Lower leg skin (tissue), 4 donors: ENCODE data around the gene TTYH2. TPM values are rescaled to one million over a fixed set of nuclear protein-coding genes. Genes with fewer than 3 reads are reported as not detected.

Experiments used
- DNase-seq, 2 donors: peaks; one replicate each; pipeline ENCODE4 v3.0.0-alpha.2; 2019; ENCODE audit warnings: low spot score in 2 of 2
- H3K4me3 ChIP-seq: fragments of 200-600 bp; sonication (generic); 2 replicates; pipeline ENCODE4 v1.5.1; 2017; ENCODE audit warnings: mild to moderate bottlenecking, low read depth; ENCODE audit not compliant: poor library complexity, severe bottlenecking
- POLR2A ChIP-seq, 2 donors: fragments of 450-650 bp; IDR thresholded peaks; one replicate each; pipeline ENCODE4 v1.6.1; 2016 to 2017; ENCODE audit warnings: antibody characterized with exemption in 2 of 2, mild to moderate bottlenecking in 1 of 2, moderate library complexity in 1 of 2
- WGBS, 2 donors: methylation state at CpG; one replicate each; pipeline ENCODE4 v1.1.5; 2018; 5-methylcytosine and 5-hydroxymethylcytosine counted together
- intact Hi-C: fragments of 100-400 bp; cut with DNase I; formaldehyde crosslinking; loops from one replicate; pipeline ENCODE4 v1.15.0; 2023; ENCODE audit warnings: low total_unique reads
- total RNA-seq, 4 donors: library from RNA; depleted of rRNA; stranded (reverse); fragments of >200 nt; gene quantifications; one replicate each; pipeline ENCODE4 v1.1.0, GENCODE V29; 2016
- TF ChIP-seq, protein P1 (sequence below), 3 donors: fragments of 450-650 bp; IDR thresholded peaks; one replicate each; pipeline ENCODE4 v1.5.1; 2016; ENCODE audit warnings: antibody characterized with exemption in 3 of 3, mild to moderate bottlenecking in 3 of 3, moderate library complexity in 2 of 3

The TTYH2 gene
- total RNA-seq, 4 donors from 2014 or later = 4.3 to 12.7 (median 8.6) TPM

DNA sequence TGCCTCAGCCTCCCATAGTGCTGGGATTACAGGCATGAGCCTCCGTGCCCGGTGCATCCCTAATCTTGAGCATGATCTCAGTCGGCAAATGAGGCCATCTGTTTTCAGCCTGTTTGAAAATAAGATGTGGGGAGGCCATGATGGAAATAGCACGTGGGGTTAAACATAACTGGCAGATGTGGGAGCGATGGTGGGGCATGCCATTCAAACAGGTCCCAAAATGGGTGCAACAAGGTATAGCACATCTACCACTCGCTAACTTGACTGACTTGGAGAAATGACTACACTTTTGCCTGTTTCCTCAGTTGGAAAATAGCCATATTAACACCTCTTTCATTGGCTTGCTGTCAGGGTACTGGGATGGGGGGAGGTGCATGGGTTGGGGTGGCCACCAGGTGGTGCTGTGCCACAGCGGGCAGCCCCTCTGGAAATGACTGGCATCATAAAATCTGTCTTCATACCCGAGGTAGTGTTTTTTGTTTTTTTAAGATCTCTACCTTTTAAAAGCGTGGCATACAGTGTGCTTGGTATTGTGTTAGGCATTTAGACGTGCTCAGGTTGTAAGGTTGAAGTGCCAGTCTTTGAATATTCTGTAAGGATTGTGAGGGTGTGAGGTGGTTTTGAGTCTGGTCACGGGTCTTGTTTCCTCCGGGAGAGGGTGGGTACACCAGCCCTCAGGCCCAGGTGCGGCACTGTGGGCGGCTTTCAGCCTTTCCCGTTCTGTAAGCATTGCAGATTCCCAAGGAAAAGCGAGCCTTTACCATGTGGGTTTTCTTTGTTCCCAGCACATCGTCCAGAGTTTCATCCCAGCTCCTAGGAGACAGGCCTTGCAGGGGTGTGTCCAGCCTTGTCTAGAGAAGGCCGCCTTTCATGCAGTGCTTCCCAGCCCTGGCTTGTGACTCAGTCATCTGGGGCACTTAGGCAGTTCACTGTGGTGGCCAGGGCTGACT is 2.9 kb upstream of the TTYH2 start:
- 35 to 39% methylated on average over 17 to 18 of the region's 18 CpGs for WGBS, 2 donors
- intact Hi-C loops = loop anchor here (10.0 kb wide), 1 partner anchor 154 kb away; the partner anchor contains the start of genes BTBD17 and GPR142

DNA sequence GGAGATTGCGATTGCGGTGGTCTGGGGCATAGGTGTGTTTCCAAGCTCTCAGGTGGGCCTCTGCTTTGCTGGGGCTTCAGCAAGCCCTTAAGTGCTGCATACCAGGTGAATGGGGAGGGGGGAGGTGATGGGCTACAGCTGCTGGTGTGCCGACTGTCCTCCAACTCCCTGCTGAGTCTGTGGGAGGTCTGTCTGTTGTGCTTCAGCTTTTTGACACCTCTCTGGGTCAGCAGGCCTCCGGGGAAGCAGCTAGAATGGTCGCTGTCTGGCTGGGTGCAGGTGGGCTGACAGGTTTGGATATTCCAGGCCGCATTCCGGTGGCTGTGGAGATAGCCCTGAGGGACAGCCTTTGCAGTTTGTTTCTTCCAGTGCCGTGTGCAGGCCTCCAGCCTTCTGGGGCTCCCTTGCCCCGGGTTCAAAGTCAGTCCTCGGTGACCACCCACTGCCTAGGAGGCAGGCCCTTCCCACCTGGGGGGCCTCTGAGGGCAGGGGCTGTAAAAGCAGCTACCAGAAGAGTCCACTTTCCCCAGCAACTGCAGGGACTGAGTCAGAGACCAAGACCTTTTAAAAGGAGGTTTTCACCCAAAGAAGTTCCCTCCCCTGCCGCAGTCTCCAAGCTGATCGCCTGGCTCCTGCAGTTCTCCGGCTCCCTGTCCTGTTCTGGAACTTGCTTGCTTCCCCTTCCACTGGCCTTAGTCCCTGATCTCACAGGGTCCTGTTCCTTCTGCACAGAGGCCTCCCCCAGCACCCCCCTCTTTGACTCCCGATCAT is 2.0 kb upstream of the TTYH2 start:
- 54 to 56% methylated on average over 12 of the region's 14 CpGs for WGBS, 2 donors
- intact Hi-C loops = loop anchor here (10.0 kb wide), 1 partner anchor 153 kb away; the partner anchor contains the start of genes BTBD17 and GPR142
- DNase-seq = no peak
- TF ChIP-seq, protein P1, sequence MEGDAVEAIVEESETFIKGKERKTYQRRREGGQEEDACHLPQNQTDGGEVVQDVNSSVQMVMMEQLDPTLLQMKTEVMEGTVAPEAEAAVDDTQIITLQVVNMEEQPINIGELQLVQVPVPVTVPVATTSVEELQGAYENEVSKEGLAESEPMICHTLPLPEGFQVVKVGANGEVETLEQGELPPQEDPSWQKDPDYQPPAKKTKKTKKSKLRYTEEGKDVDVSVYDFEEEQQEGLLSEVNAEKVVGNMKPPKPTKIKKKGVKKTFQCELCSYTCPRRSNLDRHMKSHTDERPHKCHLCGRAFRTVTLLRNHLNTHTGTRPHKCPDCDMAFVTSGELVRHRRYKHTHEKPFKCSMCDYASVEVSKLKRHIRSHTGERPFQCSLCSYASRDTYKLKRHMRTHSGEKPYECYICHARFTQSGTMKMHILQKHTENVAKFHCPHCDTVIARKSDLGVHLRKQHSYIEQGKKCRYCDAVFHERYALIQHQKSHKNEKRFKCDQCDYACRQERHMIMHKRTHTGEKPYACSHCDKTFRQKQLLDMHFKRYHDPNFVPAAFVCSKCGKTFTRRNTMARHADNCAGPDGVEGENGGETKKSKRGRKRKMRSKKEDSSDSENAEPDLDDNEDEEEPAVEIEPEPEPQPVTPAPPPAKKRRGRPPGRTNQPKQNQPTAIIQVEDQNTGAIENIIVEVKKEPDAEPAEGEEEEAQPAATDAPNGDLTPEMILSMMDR (IDR thresholded peaks at IDR 0.05) = no peak
- TF ChIP-seq POLR2A (IDR thresholded peaks at IDR 0.05) = no peak
- H3K4me3 ChIP-seq = no peak overlapping the region

More for the DNA sequence above, 2.9 kb upstream of the TTYH2 start:
- DNase-seq = no peak
- H3K4me3 ChIP-seq = no peak overlapping the region
- TF ChIP-seq POLR2A (IDR thresholded peaks at IDR 0.05) = no peak
- TF ChIP-seq, protein P1 (IDR thresholded peaks at IDR 0.05) = peak in 1 of 3 donors; percentile 52

DNA sequence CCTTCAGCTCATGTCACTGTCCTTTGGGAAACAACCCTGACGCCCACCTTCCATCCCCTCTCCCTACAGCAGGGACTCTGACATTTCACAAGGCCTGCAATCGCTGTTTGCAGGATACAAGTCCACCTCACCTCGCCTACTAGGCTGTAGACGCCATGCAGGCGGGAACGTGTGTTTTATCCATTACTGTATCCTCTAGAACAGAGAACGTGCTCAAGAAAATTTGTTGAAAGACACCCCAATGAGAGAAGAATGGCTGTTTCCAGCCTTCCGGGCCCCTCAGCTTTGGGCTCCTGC is 1.5 kb upstream of the TTYH2 start:
- DNase-seq = no peak
- peak overlapping the region; percentile 42 for H3K4me3 ChIP-seq
- TF ChIP-seq, protein P1 (IDR thresholded peaks at IDR 0.05) = no peak
- no peak for TF ChIP-seq POLR2A (IDR thresholded peaks at IDR 0.05)
- 41 to 42% methylated on average over 8 of the region's 8 CpGs for WGBS, 2 donors
- intact Hi-C loops = loop anchor here (10.0 kb wide), 1 partner anchor 153 kb away; the partner anchor contains the start of genes BTBD17 and GPR142

DNA sequence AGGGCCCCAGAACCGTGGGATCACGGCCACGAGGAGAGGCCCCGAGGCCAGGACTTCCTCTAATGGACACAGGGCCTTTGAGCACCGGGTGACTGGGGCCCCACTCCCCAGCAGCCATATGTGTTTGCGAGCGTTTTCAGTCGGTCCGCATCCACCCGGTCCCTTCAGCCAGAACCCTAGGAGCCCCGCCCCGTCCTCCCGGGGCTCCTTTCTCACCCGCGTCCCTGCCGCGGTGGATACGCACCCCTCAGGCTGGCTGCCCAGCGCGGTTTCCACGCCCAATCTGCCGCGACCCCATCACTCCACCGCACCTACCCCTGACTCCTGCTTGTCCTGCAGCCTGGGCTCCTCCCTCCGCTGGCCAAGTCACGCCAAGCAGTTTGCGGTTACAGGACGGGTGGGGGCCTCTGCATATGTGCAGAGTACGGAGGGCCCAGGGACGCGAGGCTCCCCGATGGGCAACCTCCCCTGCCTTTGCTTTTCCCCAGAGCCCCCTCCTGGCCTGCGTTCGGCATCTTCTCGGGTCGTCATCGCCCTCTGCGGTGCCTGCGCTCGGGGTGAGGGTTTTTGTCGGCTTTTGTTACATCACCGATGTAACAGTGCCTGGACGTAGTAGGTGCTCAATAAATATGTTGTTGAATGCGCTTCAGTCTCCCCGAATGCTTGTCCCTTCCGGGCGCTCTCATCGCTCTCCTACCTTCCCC is 1.0 kb upstream of the TTYH2 start:
- peak overlapping the region; percentile 42 for H3K4me3 ChIP-seq
- TF ChIP-seq, protein P1 (IDR thresholded peaks at IDR 0.05) = no peak
- TF ChIP-seq POLR2A (IDR thresholded peaks at IDR 0.05) = no peak
- intact Hi-C loops = loop anchor here (10.0 kb wide), 1 partner anchor 152 kb away; the partner anchor contains the start of genes BTBD17 and GPR142
- WGBS, 2 donors = 0 to 2% methylated on average over 47 to 48 of the region's 48 CpGs
- DNase-seq = no peak

DNA sequence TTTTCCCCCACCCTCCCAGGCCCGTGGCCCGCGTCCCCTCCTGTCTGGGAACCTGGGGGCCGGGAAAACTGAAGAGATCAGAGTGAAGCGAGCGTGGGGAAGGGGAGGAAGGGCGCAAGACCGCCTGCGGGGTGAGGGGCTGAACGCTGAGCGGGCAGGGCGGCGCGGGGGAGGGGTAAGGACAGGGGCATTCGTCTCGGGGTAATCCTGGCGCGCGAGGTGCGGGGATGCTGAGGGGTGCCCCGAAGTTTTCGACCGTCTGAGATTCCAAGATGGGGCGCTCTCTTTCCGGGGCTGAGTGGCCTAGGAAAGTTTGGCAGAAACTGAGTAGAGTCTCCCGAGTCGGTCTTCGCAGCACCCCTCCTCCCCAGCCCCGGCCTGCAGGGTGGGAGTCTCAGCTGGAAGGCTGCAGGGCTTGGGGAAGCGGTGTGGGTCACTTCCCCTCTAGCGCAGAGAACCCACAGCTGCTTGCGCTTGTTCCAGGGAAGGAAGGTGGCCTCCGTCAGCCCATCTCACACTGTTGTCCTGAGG is 555 bp downstream of the TTYH2 start:
- intact Hi-C loops = loop anchor here (10.0 kb wide), 1 partner anchor 151 kb away; the partner anchor contains the start of genes BTBD17 and GPR142
- no peak for DNase-seq
- no peak overlapping the region for H3K4me3 ChIP-seq
- TF ChIP-seq, protein P1 (IDR thresholded peaks at IDR 0.05) = no peak
- TF ChIP-seq POLR2A (IDR thresholded peaks at IDR 0.05) = no peak
- WGBS, 2 donors = 12% methylated on average over 32 to 33 of the region's 33 CpGs
